H9 (cell line): ENCODE results near the gene SLC49A4. TPM values are rescaled to one million over a fixed set of nuclear protein-coding genes. Genes with fewer than 3 reads are reported as not detected.

Source experiments
- DNase-seq: peaks from one replicate; pipeline ENCODE4 v3.0.0-alpha.2; 2017
- H2AFZ ChIP-seq: one replicate; pipeline ENCODE4 v1.6.1; 2013; ENCODE audit warnings: mild to moderate bottlenecking, low read length, control low read depth, moderate library complexity
- H2AK5ac ChIP-seq: 2 replicates; pipeline ENCODE4 v1.6.1; 2013; ENCODE audit warnings: low read length, control low read depth, mixed read lengths; ENCODE audit not compliant: insufficient read length
- H2BK120ac ChIP-seq: one replicate; pipeline ENCODE4 v1.6.1; 2013; ENCODE audit warnings: low read depth, mild to moderate bottlenecking, low read length, control low read depth, inconsistent platforms; ENCODE audit not compliant: poor library complexity, severe bottlenecking
- H2BK12ac ChIP-seq: 2 replicates; pipeline ENCODE4 v1.6.1; 2013; ENCODE audit warnings: low read length, control low read depth, mixed read lengths, low read depth; ENCODE audit not compliant: insufficient read length
- H2BK15ac ChIP-seq: 2 replicates; pipeline ENCODE4 v1.6.1; 2013; ENCODE audit warnings: low read depth, low read length, control low read depth
- H2BK20ac ChIP-seq: one replicate; pipeline ENCODE4 v1.6.1; 2013; ENCODE audit warnings: low read depth, mild to moderate bottlenecking, low read length, control low read depth, inconsistent platforms; ENCODE audit not compliant: poor library complexity, severe bottlenecking
- H2BK5ac ChIP-seq: 2 replicates; pipeline ENCODE4 v1.6.1; 2013; ENCODE audit warnings: low read length, control low read depth, mixed read lengths; ENCODE audit not compliant: insufficient read length
- H3K14ac ChIP-seq: 2 replicates; pipeline ENCODE4 v1.6.1; 2013; ENCODE audit warnings: low read length, control low read depth; ENCODE audit not compliant: insufficient read depth
- H3K18ac ChIP-seq: 2 replicates; pipeline ENCODE4 v1.6.1; 2013; ENCODE audit warnings: low read depth, mild to moderate bottlenecking, mixed read lengths, low read length, control low read depth; ENCODE audit not compliant: insufficient read length
- H3K23ac ChIP-seq: 2 replicates; pipeline ENCODE4 v1.6.1; 2013; ENCODE audit warnings: low read length, control low read depth, mixed read lengths, low read depth; ENCODE audit not compliant: insufficient read length
- H3K23me2 ChIP-seq: 2 replicates; pipeline ENCODE4 v1.6.1; 2013; ENCODE audit warnings: low read depth, mild to moderate bottlenecking, mixed read lengths, low read length, control low read depth; ENCODE audit not compliant: insufficient read length, poor library complexity, severe bottlenecking
- H3K27ac ChIP-seq: 2 replicates; pipeline ENCODE4 v1.5.1; 2013; ENCODE audit warnings: low read length, control low read depth, mixed read lengths, low read depth; ENCODE audit not compliant: insufficient read length
- H3K27me3 ChIP-seq: 2 replicates; pipeline ENCODE4 v1.6.1; 2013; ENCODE audit warnings: low read length, control low read depth, inconsistent platforms; ENCODE audit not compliant: insufficient read depth
- H3K4ac ChIP-seq: 2 replicates; pipeline ENCODE4 v1.6.1; 2013; ENCODE audit warnings: low read depth, mild to moderate bottlenecking, control low read depth, inconsistent platforms, low read length, moderate library complexity
- H3K4me1 ChIP-seq: 2 replicates; pipeline ENCODE4 v1.6.1; 2013; ENCODE audit warnings: low read length, control low read depth, inconsistent platforms; ENCODE audit not compliant: insufficient read depth
- H3K4me2 ChIP-seq: 2 replicates; pipeline ENCODE4 v1.6.1; 2013; ENCODE audit warnings: low read length, control low read depth, mixed read lengths; ENCODE audit not compliant: insufficient read length, insufficient read depth
- H3K56ac ChIP-seq: 2 replicates; pipeline ENCODE4 v1.6.1; 2013; ENCODE audit warnings: low read depth, mild to moderate bottlenecking, mixed read lengths, low read length, control low read depth; ENCODE audit not compliant: insufficient read length
- H3K79me1 ChIP-seq: 2 replicates; pipeline ENCODE4 v1.6.1; 2013; ENCODE audit warnings: low read depth, mild to moderate bottlenecking, moderate library complexity, low read length, control low read depth, inconsistent platforms; ENCODE audit not compliant: insufficient read depth, poor library complexity, severe bottlenecking
- H3K79me2 ChIP-seq: 2 replicates; pipeline ENCODE4 v1.6.1; 2013; ENCODE audit warnings: low read length, control low read depth, inconsistent platforms; ENCODE audit not compliant: insufficient read depth
- H3K9ac ChIP-seq: 2 replicates; pipeline ENCODE4 v1.6.1; 2013; ENCODE audit warnings: low read length, control low read depth, mixed read lengths; ENCODE audit not compliant: insufficient read length; ENCODE audit errors: extremely low read depth
- H3K9me3 ChIP-seq: one replicate; pipeline ENCODE4 v1.6.1; 2013; ENCODE audit warnings: low read depth, low read length, inconsistent platforms; ENCODE audit not compliant: control insufficient read depth
- H3T11ph ChIP-seq: one replicate; pipeline ENCODE4 v1.6.1; 2013; ENCODE audit warnings: mild to moderate bottlenecking, low read length, control low read depth, inconsistent platforms
- H4K20me1 ChIP-seq: one replicate; pipeline ENCODE4 v1.6.1; 2013; ENCODE audit not compliant: control insufficient read depth, insufficient read length, insufficient read depth
- H4K5ac ChIP-seq: 2 replicates; pipeline ENCODE4 v1.6.1; 2013; ENCODE audit warnings: low read depth, mild to moderate bottlenecking, mixed read lengths, low read length, control low read depth; ENCODE audit not compliant: insufficient read length
- H4K8ac ChIP-seq: replicated peaks from 2 replicates; pipeline ENCODE4 v1.6.1; 2013; ENCODE audit warnings: low read length, control low read depth, mixed read lengths, low read depth; ENCODE audit not compliant: insufficient read length
- H4K91ac ChIP-seq: 2 replicates; pipeline ENCODE4 v1.6.1; 2013; ENCODE audit warnings: low read depth, mild to moderate bottlenecking, moderate library complexity, mixed read lengths, low read length, control low read depth; ENCODE audit not compliant: insufficient read length
- H3K27ac Mint-ChIP-seq, 3 experiments: 2 replicates in 2 of 3; 3 replicates in 1 of 3; pipeline ENCODE4 v1.8.0; 2020 to 2021; ENCODE audit warnings: mixed read lengths in 3 of 3, mild to moderate bottlenecking in 1 of 3, moderate library complexity in 1 of 3
- H3K27me3 Mint-ChIP-seq: 2 replicates; pipeline ENCODE4 v1.8.0; 2021; ENCODE audit warnings: low read depth, mild to moderate bottlenecking, moderate library complexity, mixed read lengths
- H3K36me3 Mint-ChIP-seq, 3 experiments: 2 replicates in 2 of 3; 3 replicates in 1 of 3; pipeline ENCODE4 v1.8.0; 2020 to 2021; ENCODE audit warnings: low read depth in 3 of 3, mixed read lengths in 3 of 3; ENCODE audit not compliant: insufficient read depth in 1 of 3
- H3K4me1 Mint-ChIP-seq, 2 experiments: 2 replicates each; pipeline ENCODE4 v1.8.0; 2020; ENCODE audit warnings: mixed read lengths in 2 of 2
- H3K4me3 Mint-ChIP-seq, 2 experiments: 2 replicates in 1 of 2; 3 replicates in 1 of 2; pipeline ENCODE4 v1.8.0; 2020 to 2021; ENCODE audit warnings: mild to moderate bottlenecking in 2 of 2, mixed read lengths in 2 of 2, moderate library complexity in 1 of 2
- H3K9me3 Mint-ChIP-seq, 2 experiments: 2 replicates in 1 of 2; 3 replicates in 1 of 2; pipeline ENCODE4 v1.8.0; 2020; ENCODE audit warnings: mild to moderate bottlenecking in 2 of 2, mixed read lengths in 2 of 2, moderate library complexity in 1 of 2
- WGBS: extraction: QIAGEN DNeasy Blood & Tissue Kit; methylation state at CpG from one replicate; pipeline ENCODE4 v1.1.7; 2013; ENCODE audit warnings: missing lambda C conversion rate, low lambda C conversion rate, mixed read lengths; ENCODE audit not compliant: insufficient read length; ENCODE audit errors: extremely low coverage; 5-methylcytosine and 5-hydroxymethylcytosine counted together
- total RNA-seq: library from RNA; stranded (reverse); gene quantifications from 2 replicates; pipeline ENCODE4 v1.2.1, GENCODE V29; 2021
- TF ChIP-seq, protein P1 (sequence below): fragments of 200-600 bp; sonication (generic); conservative IDR thresholded peaks from 3 replicates; pipeline ENCODE4 v1.8.0; 2021; ENCODE audit warnings: antibody characterized with exemption, mild to moderate bottlenecking

The SLC49A4 gene
- total RNA-seq, 1 experiment from 2014 or later: 10.7 TPM

DNA sequence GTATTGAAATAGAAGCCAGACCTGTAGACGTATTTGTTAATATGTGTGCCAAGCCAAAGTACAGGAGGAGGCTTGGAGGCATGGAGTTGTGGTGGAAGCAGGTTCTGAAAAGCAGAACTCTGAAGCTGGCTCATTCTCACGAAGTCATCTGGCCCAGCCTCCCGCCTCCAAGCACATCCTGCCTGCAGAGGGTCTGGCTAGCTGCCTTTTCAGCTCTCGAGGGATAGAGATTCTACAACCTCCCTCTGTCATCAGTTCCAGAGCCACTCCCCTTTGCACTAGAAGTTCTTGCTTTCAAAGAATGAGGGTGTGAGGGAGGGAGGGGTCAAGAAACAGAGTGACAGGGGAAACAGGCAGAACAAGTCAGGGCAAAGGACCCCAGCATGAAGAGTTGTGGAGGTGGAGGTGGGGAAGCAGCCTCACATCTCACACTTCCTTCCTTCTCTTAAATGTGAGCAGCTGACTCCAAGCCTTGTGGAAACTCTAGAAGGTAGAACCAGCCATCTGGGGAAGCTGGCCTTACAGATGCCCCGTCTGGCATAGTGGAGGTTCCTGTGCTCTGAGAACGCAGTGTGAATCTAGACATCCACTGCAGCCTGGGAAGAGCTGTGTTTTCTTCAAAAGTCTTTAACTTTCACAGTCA is 95.3 kb downstream of the SLC49A4 start:
- H3K14ac ChIP-seq: no peak overlapping the region
- H3K18ac ChIP-seq: no peak overlapping the region
- Mint-ChIP-seq H3K4me1 (peaks cover 41 to 42% of the 10 kb centered on the region in 2 experiments), H3K4me3 (no peak overlapping the region), H3K36me3 (peaks cover 0 to 7% (median 0%) of the 10 kb centered on the region in 3 experiments; a peak in 4 of 7 replicates), H3K9me3 (peaks cover 0 to 3% of the 10 kb centered on the region in 2 experiments; a peak in 2 of 5 replicates), H3K27me3 (no peaks in the 10 kb centered on the region; the same call in none of the 2 replicates), H3K27ac (peak overlapping the region in 2 of 3 experiments; percentile 10 to 90; a peak in 3 of 7 replicates)
- no peak overlapping the region for H4K91ac ChIP-seq
- no peak overlapping the region for H3T11ph ChIP-seq
- no peaks in the 10 kb centered on the region for H3K23me2 ChIP-seq
- H3K4me2 ChIP-seq: no peak overlapping the region
- no CpG with 5 or more reads among the region's 6 CpGs for WGBS
- DNase-seq: peak; percentile 91
- no peaks in the 10 kb centered on the region for H3K79me1 ChIP-seq
- no peak overlapping the region for H2AK5ac ChIP-seq
- peaks cover 10% of the 10 kb centered on the region; the same call in 1 of the 2 replicates for H3K4me1 ChIP-seq
- H3K4ac ChIP-seq: no peak overlapping the region
- no peak overlapping the region for H2BK5ac ChIP-seq
- no peak overlapping the region for H3K56ac ChIP-seq
- H4K20me1 ChIP-seq: no peaks in the 10 kb centered on the region
- no peak overlapping the region for H4K5ac ChIP-seq
- peak overlapping the region; percentile 26 for H3K27ac ChIP-seq
- H3K9ac ChIP-seq: no peak overlapping the region
- no peak overlapping the region for H2AFZ ChIP-seq
- no peak overlapping the region for H2BK20ac ChIP-seq
- H2BK12ac ChIP-seq: no peak overlapping the region
- H2BK15ac ChIP-seq: no peak overlapping the region
- no peak overlapping the region for H3K23ac ChIP-seq
- TF ChIP-seq, protein P1, sequence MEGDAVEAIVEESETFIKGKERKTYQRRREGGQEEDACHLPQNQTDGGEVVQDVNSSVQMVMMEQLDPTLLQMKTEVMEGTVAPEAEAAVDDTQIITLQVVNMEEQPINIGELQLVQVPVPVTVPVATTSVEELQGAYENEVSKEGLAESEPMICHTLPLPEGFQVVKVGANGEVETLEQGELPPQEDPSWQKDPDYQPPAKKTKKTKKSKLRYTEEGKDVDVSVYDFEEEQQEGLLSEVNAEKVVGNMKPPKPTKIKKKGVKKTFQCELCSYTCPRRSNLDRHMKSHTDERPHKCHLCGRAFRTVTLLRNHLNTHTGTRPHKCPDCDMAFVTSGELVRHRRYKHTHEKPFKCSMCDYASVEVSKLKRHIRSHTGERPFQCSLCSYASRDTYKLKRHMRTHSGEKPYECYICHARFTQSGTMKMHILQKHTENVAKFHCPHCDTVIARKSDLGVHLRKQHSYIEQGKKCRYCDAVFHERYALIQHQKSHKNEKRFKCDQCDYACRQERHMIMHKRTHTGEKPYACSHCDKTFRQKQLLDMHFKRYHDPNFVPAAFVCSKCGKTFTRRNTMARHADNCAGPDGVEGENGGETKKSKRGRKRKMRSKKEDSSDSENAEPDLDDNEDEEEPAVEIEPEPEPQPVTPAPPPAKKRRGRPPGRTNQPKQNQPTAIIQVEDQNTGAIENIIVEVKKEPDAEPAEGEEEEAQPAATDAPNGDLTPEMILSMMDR: no peak
- H3K79me2 ChIP-seq: no peaks in the 10 kb centered on the region
- no peak overlapping the region for H4K8ac ChIP-seq
- H3K27me3 ChIP-seq: no peaks in the 10 kb centered on the region
- H3K9me3 ChIP-seq: no peaks in the 10 kb centered on the region
- no peak overlapping the region for H2BK120ac ChIP-seq
